ENCODE results near the gene PTPN4.

PTPN4 gene

DNA sequence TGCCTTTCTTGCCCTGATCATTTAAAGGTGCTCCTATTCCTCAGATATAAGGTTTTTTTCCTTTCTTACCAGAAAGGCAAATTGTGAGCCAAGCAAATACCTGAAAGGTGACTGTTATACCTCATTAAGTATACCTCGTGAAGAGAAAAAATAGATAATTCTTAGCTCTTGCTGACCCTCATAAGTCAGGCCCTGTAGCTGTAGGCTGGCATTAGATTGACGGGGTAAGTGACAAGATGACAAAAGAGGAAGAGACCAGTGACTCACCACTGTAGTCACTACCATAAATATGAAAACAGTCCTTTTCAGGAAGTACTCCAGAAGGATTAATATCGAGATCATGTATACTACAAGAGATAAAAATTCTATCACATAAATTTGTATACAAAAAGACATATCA, 104.6 kb downstream of the PTPN4 start:
- no peak for DNase-seq

DNA sequence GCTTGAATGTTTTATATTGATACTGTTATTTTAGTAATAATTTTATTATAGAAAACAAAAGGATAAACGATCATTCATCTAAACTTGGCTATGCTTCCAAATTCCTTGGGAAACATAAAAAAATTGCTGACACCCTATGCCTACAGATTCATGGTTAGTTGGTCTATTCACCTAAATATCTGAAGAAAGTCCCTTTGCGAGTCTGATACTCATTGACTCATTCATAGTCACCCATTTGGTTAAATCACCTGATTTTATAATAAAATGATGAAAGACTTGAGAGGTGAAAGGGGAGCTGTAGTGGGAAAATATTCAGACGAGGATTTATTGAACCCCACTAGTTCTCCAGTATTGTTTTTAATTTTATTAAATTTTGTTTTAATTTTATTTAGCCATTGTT, 112.0 kb downstream of the PTPN4 start:
- DNase-seq = no peak

DNA sequence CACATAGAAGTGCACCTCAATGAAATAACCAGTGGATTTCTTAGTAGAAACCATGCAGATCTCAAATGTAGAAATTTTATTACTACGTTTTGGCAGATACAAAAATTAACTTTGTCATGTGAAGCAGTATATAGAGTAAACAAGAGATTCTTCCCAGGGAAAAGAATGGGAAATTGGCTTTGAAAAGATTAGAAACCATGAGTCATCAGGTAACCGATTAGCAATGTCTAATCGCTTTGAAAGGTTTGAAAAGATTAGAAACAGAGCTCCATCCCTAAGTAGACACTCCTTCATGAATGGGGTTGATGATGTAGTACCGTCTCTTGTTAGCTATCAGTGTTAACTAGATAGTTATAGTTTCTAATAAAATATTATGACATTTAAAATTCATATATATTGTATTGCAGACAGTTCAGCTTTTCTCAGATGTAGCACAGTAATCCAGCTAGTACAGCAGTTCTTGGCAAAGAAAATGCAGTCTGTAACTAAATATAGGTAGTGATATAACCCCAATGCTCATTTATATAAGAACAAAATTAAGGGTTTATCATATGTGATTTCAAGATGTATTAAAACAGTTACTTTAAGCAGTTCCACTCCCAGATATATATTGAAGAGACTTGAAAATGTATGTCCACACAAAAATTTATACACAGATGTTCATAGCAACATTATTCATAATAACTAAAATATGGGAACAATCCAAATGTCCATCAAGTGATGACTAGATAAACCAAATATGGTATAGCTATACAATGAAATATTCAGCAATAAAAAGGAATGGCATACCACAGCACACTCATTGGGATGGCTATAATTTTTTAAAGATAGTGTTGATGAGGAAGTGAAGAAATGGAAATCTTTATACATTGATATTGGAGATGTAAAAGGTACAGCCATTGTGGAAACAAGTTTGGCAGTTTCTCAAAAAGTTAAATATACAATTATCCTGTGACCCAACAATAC, 113.9 kb downstream of the PTPN4 start:
- no peak for DNase-seq

DNA sequence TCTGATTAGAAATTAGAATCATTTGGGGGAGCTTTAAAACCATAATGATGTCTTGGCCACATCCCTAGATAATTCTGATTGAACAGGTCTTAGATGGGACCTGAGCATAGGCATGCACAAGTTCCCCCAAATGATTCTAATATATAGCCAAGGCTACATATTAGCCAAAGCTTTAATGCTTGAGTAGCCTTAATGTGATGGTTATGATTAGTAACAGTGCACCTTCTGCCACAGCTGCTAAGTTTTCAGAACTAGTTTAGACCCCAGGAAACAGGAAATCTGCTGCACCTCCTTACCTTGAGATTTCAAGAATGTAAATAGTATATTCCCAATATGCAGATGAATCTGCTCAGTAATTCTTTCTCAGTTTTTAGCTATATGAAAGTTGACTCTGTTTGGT, 119.8 kb downstream of the PTPN4 start:
- DNase-seq = no peak

GRCh38 chr2:119888680-119889079, 129.0 kb downstream of the PTPN4 start:
- DNase-seq = no peak

- no peak for DNase-seq
Observed at GRCh38 chr2:119897736-119898395, 138.1 kb downstream of the PTPN4 start.

DNA sequence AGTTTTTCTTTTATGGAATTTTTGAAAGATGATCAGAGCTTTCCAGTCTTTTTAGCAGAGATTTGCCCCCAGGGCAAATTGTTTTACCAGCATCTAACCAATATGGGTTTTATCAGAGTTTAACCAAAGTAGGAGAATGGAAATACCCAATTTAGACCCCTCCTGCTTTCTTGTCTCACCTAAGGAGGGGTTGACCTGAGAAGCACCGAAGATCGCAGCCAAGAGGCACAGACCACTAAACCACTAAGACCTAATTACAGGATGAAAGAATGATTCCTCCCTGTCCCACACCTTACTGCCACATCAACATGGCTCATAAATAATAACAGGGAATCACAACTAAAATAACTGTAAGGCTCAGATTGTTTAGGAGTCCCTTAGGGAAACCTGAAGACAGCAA, 141.3 kb downstream of the PTPN4 start:
- DNase-seq = no peak

- no peak for DNase-seq
Observed at GRCh38 chr2:119910566-119910965, 150.8 kb downstream of the PTPN4 start.

DNA sequence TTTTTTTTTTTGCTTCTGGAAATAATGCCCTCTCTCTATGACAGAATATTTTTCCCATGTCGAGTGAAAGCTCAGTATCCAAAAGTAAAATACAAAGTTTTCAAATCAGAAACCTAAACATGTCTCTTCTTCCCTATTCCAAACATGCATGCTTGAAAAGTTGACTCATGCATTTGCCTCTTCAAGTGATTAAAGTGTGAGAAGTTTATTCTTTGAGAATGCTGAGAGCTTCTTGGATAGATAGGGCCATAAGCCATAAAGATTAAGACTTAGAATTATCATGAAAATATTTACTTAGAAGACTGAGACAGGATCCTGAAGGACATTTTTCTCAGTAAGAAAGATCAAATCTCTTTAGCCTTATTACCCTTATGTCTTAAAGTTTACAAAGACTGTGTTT, 154.5 kb downstream of the PTPN4 start:
- no peak for DNase-seq

GRCh38 chr2:119921825-119922224, 162.1 kb downstream of the PTPN4 start:
- DNase-seq = no peak

GRCh38 chr2:119922699-119923098, 163.0 kb downstream of the PTPN4 start:
- no peak for DNase-seq

DNA sequence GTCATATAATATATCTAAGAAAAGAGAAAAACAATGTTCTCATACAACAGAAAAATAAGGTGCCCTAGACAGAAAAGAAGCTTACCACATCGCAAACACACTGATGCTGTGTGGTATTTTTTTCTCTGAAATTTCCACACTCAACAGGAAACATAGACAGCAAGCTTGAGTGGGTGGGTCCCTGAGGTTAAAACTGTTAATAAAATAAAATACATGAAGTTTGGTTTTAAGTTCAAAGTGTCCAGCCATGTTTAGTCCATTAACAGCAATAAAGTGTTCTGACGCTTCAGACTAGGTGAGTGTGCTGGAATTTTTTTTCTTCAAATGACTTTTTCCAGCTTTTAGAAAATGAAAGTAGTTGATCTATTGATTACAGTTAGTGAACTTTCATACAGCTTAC, 169.8 kb downstream of the PTPN4 start:
- DNase-seq = no peak

- DNase-seq = no peak
Observed at GRCh38 chr2:119932809-119933208, 173.1 kb downstream of the PTPN4 start.

- no peak for DNase-seq
Observed at GRCh38 chr2:119934319-119934718, 174.6 kb downstream of the PTPN4 start.

GRCh38 chr2:119937680-119938079, 178.0 kb downstream of the PTPN4 start:
- DNase-seq = no peak

DNA sequence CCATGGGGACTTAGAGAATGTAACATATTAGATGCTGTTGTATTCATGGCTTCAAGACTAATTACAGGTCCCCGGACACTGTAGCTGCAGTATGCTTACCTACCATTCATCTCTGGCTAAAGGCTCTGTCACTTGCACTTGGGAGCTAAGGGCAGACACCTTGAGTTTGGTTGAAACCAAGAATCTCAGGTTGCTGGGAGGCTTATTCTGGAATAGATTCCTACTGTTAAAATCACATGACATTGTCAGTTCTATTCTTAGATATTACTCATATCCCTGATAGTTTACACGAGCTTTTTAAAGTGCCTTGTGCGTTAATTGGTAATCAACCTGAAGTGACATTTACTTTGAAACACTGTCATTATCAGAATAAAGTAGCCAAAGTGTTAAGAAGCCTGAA, 180.2 kb downstream of the PTPN4 start:
- no peak for DNase-seq

- DNase-seq = no peak
Observed at GRCh38 chr2:119940856-119941255, 181.1 kb downstream of the PTPN4 start.

- DNase-seq = no peak
Observed at GRCh38 chr2:119941388-119941787, 181.7 kb downstream of the PTPN4 start.

- DNase-seq = no peak
Observed at GRCh38 chr2:119941981-119942513, 182.3 kb downstream of the PTPN4 start.

GRCh38 chr2:119943058-119943457, 183.3 kb downstream of the PTPN4 start:
- no peak for DNase-seq

- no peak for DNase-seq
Observed at GRCh38 chr2:119947535-119947934, 187.8 kb downstream of the PTPN4 start.

DNA sequence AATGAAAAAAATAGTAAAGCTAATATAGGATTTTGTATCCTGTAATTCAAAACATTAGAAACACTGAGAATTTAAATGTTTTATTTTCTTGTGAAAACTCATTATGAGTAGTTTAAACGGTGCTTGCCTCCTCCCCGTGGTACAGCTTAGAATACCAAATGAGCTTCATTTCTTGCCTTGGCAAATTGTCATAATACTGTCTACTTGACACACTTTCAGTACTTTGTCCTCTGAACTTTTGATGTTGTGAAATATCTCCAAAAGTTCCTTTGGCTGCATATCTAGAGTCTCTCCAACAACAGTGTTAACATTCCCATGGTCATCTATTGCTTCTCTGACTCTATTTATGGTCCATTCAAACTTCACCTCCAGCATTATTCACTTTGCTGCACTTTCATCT, 191.2 kb downstream of the PTPN4 start:
- DNase-seq = no peak

DNA sequence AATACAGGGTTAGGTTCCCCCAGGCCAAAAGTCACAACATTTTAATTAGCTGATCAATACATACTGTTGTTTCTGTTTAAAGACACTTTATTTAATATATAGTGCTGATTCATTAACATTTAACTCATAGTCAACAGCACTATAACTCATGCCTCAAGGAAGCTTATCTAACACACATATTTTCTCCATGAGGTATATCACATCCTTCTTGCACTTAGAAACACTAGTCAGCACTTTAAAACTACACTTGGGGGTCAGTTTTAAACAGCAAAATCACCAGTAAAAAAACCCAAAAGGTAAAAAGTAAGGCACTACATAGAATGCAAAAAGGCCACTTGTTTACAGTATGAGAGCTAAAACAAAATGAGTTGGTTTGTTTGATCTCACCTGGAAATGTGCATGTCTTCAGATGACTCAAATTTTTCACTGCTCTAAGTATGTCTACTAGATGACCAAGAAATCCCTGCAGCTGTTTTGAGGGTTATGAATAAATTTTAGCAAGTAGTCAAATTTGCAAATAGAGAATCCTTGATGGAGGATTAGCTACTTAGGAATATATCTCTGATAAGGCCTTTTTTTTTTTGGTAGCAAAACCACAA, 199.0 kb downstream of the PTPN4 start:
- DNase-seq = no peak

GRCh38 chr2:119960821-119961220, 201.1 kb downstream of the PTPN4 start:
- DNase-seq = no peak

Measured in NCI-H1436 (cell line).